ENCODE measurements around the gene HEXIM2. TPM values are rescaled to one million over a fixed set of nuclear protein-coding genes. Genes with fewer than 3 reads are reported as not detected.
"Not testable (repeated sequence)": the region's sequence is repeated elsewhere in the genome, so short reads cannot be mapped to it uniquely, and the experiment has no call there.

Gene HEXIM2
- 1 to 10 TPM; 4.7 to 5.2 TPM for total RNA-seq
- long read RNA-seq, partial matches to known transcripts, result 1 of 2 reads
- long read RNA-seq, other reads (novel, unspliced or antisense), result 0 of 2 reads

DNA sequence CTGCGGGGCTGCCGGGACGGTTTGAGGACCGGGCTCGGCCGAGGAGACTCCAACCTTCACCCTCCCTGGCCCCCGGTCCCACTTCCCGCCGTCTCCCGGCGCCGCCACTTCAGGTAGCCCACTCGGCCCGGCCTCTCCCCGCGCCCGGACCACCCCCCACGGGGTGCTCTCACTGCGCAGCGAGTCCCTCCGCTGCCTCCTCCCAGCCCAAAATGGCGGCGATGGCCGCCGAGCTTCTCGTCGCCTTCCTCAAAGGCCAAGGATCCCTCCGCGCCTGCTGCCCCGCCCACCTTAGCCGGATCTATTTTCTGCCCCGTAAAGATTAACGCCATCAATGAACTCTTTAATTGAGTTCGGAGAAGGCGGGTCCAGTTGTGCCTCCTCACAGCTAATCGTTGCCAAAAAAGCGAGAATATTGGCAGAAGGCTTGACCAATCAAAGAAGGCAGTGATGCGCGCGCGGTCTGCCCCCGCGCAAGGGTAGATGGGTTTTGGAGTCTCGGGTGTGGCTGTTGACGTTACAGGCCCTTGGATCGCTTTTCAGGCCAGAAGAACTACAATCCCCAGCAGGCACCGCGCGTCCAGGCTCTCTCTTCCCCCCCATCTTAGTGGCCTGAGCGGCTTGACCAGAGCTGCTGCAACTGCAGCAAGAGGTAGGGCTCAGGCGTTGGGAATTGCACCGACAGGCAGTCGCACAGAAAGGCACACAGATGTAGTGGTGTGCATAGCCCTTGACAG, at the start of gene HEXIM2:
Gene HEXIM2, plus strand, starts transcription at position 588 of the 737 bp plus-strand sequence. CDS start 919 bp downstream, outside the sequence.
- intact Hi-C loops (cut with DNase I, micrococcal nuclease), result no loop called here

DNA sequence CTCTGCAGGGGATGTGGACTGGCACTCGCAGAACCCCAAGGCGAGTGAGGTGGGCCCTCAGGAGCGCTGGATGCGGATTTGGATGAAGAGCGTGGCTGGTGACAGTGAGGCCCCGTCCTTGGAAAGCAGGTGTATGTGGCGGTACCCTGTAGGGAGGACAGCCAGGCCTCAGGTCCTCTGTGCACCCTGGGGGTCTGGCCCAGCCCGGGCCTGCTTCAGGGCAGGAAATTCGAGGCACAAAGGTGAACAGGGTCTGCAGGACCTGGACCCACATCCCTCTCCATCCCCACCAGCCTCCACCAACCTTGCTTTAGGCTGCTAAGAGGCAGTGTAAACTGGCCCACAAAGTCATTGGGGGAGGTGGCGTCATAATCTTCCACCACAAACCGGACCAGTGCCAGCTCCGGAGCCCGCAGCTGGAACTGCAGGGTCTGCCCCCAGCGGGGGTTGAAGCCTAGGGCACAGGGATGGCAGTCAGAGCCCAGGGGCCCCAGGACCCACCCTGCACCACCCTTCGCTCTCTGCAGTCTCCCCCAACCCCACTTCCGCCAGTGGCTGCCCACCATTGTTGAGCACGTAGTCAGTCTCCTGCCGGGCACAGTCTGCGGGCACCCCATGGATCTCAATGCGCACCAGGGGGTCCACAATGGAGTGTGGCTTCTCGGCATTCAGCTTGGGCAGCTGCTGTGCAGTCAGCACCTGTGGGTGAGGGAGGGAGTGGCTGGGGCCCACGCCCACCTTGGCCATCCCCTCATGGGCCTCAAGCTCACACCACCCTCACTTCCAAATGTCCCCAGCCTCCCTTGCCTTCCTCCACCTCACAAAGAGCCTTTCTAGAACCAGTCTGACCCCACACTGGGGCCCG, 48.9 kb upstream of the HEXIM2 start:
- intact Hi-C loops (cut with DNase I, micrococcal nuclease), result no loop called here
- no peak for ATAC-seq

More for the DNA sequence above, at the start of gene HEXIM2:
- peak; percentile 98 for DNase-seq
- peak; percentile 87 for ATAC-seq

DNA sequence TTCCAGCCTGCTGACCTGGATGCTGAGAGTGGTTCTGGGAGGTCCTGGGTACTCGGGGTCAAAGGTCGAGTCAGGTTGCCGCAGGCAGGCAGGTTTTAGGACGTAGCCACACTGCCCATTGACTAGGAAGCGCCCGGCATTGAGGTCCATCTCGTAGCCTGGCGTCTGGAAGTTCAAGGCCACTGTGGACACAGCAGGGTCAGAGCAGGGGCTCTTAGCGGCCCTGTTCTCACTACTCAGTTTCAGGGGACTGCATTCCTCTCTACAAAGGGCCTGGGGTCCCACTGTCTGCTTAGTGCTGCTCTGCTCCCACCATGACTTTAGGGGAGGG, 48.3 kb upstream of the HEXIM2 start:
- intact Hi-C loops (cut with DNase I, micrococcal nuclease), result no loop called here
- DNase-seq, result no peak
- no peak for ATAC-seq

More for the DNA sequence above, 48.9 kb upstream of the HEXIM2 start:
- DNase-seq, result no peak

DNA sequence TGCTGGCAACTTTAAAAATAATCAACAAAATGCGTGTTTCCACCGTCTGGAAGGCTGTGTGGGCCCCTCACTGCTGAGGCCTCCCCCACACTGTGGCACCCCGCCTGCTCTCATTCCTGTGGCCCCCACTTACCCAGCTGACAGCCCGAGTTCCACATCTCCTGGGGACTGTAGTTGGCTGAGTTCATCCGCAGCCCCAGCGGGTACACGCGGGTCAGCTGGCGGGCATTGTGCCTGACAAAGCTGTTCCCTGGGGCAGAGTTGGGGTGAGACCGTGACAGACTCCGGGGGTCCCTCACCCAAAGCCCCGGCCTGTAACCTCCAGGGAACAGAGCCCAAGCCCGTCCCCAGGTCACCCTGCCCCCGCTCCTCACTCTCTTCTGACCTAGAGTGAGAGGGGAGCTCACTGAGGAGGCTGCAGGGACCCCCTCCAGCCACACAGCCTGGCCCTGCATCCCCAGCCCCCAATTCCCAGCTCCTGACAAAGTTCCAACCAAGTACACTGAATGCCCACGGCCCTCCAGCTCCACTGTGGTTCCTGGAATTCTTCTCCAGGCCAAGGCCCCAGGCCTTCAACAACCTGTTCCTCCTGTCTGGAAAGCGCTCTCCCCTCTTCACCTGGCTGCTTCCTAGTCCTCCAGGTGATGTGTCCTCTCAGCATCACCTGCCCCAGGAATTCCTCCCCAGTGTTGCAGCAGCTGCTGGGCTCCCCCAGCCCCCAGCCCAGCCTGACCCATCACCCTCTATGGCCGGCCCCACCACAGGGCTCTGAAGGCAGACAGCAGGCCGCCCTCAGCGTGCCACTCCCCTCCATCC, 47.4 kb upstream of the HEXIM2 start:
- intact Hi-C loops (cut with DNase I, micrococcal nuclease), result no loop called here
- ATAC-seq (no peak), DNase-seq (no peak)

DNA sequence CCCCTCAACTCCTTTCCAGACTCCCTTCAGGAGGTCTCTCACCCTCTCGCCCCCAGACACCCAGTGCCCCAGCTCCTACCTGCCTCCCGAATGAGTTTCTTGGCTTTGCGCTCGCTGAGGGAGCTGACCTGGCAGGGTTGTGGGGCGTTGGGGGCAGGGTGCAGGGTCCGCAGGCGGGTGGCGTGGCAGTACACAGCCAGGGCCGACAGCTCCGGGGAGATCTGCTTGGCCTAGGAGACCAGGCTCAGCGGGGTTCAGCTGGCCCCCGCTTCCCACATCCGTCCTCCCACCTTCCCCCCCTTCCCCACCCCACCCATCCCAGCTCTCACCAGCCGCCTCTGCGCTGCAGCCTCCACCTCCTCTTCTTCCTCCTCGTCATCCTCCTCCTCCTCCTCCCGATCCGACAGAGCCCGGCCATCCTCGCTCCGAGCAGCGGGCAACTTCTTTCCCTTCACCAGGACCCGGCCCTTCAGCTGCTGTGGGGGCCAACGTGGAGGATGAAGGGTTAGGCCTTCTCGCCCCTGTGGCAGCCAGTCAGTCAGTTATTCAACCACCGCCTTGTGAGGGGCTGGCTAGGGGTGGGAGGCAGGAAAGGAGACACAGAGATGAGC, 46.6 kb upstream of the HEXIM2 start:
- intact Hi-C loops (cut with DNase I, micrococcal nuclease), result no loop called here
- DNase-seq, result no peak
- no peak for ATAC-seq

GRCh38 chr17:45115871-45116270, 45.8 kb upstream of the HEXIM2 start:
- intact Hi-C loops (cut with DNase I, micrococcal nuclease), result no loop called here
- ATAC-seq (no peak), DNase-seq (no peak)

GRCh38 chr17:45116434-45117016, 45.1 kb upstream of the HEXIM2 start:
- ATAC-seq (no peak), DNase-seq (no peak)
- intact Hi-C loops (cut with DNase I, micrococcal nuclease), result no loop called here

- intact Hi-C loops (cut with DNase I, micrococcal nuclease), result no loop called here
- ATAC-seq (no peak), DNase-seq (no peak)
These were observed 44.3 kb upstream of the HEXIM2 start for GRCh38 chr17:45117334-45117733.

DNA sequence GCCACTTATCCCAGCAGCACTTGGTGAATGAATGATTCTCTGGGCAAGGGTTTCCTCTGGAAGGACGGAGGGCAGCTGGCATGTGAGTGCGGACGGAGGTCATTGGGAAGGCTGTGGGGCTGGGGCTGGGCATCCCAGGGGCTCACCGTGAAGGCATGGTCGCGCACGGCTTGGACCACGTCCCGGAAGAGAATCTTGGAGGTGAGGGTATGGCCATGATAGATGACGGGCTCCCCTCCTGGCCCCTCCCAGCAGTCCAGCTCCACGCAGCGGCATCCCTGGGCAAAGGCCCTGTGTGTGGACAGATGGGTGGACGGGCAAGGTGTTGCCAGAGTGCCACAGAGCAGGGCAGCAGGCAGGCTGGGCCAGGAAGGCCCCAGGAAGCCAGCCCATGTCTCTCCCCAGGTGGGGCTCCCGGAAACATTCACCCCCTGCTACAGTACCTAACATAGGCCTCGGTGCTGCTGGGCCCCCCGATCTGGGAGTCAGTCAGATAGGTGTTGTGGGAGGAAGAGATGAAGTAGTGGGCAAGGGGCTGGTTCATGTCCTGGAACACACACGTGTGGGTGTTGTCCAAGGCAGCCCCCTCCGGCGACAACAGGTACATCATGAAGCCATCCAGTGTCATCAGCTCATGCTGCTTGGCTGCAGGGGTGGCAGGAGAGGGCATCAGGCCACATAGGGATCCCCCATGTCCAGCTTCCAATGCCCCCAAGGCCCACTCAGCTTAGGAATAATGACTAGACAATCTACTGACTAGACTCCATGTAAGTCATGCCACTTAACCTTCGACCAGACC, 43.6 kb upstream of the HEXIM2 start:
- ATAC-seq, result no peak
- no peak for DNase-seq
- intact Hi-C loops (cut with DNase I, micrococcal nuclease), result no loop called here

- ATAC-seq (no peak), DNase-seq (no peak)
- intact Hi-C loops (cut with DNase I, micrococcal nuclease), result no loop called here
These were observed 43.0 kb upstream of the HEXIM2 start for GRCh38 chr17:45118691-45119090.

- ATAC-seq (no peak), DNase-seq (no peak)
- intact Hi-C loops (cut with DNase I, micrococcal nuclease), result no loop called here
These were observed 41.7 kb upstream of the HEXIM2 start for GRCh38 chr17:45119964-45120363.

DNA sequence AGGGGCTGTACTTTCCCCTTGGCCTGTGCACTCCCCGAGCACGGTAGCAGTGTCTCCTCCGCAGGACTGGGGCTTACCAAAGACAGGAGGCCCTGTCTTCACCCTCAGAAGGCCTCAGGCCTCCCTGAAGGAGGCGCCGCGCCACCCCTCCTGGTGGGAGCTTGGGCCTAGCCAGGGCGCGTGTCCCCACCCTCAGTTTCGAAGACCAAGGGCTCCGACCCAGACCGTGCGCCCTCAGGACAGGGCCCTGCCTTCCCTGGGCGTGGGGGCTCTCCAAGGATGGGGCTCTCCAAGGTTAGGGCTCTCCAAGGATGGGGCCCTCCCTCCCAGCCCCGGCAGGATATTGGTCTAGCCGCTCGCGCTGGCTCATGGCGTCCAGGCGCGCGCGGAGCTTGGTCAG, 41.1 kb upstream of the HEXIM2 start:
- no peak for DNase-seq
- ATAC-seq, result no peak
- intact Hi-C loops (cut with DNase I, micrococcal nuclease), result no loop called here

- ATAC-seq, result no peak
These were observed 40.6 kb upstream of the HEXIM2 start for GRCh38 chr17:45121055-45121454.

DNA sequence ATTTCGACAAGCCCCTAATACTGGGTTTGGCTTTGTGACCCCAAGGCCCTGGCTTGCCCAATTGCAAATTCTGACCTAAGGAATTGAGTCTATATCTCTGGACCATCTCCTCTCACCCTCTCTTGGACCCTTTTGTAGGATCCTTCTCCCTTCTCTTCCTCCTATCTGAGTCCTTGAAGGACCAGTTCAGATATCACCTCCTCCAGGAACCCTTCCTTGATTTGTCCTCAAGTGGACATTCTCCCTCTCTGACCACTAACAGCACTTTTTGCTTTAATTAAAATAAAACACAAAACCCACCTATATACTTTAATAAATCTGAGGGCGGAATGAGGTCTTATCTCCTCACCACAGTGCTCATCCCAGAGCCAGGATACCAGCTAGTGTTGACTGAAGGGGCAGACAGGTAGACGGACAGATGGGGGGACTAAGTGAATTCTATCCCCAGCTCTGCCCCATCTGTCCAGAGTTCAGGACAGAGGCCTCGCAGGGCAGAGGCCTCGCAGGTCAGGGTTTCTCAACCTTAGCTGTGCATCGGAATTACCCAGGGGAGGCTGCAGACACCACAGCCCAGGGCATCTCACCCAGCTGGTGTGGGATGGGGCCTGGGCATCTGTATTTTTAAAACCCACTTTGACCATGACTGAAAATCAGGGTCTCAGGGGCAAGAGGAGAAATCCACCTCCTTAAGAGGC, 38.5 kb upstream of the HEXIM2 start:
- intact Hi-C loops (cut with DNase I, micrococcal nuclease), result no loop called here
- DNase-seq, result no peak
- ATAC-seq, result no peak

More at GRCh38 chr17:45121055-45121454, 40.6 kb upstream of the HEXIM2 start:
- DNase-seq, result no peak
- intact Hi-C loops (cut with DNase I, micrococcal nuclease), result no loop called here

GRCh38 chr17:45123930-45124796, 37.5 kb upstream of the HEXIM2 start:
- peak; percentile 72 to 86 for DNase-seq
- ATAC-seq, result peak; percentile 62
- intact Hi-C loops (cut with DNase I, micrococcal nuclease), result no loop called here

DNA sequence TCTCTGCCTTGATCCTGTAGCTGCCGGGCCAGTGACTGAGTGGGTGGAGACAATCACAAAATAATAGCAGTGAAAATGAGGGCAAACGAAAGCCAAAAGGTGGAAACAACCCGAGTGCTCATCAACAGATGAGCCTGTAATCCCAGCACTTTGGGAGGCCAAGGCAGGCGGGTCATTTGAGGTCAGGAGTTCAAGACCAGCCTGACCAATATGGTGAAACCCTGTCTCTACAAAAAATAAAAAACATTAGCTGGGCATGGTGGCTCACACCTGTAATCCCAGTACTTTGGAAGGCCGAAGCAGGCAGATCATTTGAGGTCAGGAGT, 36.9 kb upstream of the HEXIM2 start:
- ATAC-seq; DNase-seq; intact Hi-C loops (cut with DNase I, micrococcal nuclease): not testable (repeated sequence)

Data from left colon (tissue), 2 donors.